ENCODE measurements around the gene POGZ. TPM values are rescaled to one million over a fixed set of nuclear protein-coding genes. Genes with fewer than 3 reads are reported as not detected.

Gene POGZ
- total RNA-seq, 1 experiment from 2014 or later: 80.6 TPM

- no peaks in the 10 kb centered on the region for H3K9me3 ChIP-seq (ENCODE audit: control insufficient read depth in 1 of 2, insufficient read depth in 1 of 2, low read depth in 1 of 2, low read length in 2 of 2)
- peak overlapping the region; percentile 19 for H3K9ac ChIP-seq (ENCODE audit: low read length)
- ChIA-PET CTCF (no interaction called here), RAD21 (ENCODE audit: low non-redundant PET in 1 of 2, low total read pairs in 2 of 2, uncharacterized antibody in 2 of 2, unreplicated experiment in 2 of 2) (no interaction called here), POLR2A (no interaction called here)
- H3K9me2 ChIP-seq (ENCODE audit: insufficient read depth): no peaks in the 10 kb centered on the region
- H3K4me2 ChIP-seq (ENCODE audit: low read length): peak overlapping the region; percentile 91
- peak overlapping the region; percentile 54; the same call in 1 of the 2 replicates for H3K27ac ChIP-seq (ENCODE audit: low read depth, low read length)
- H3K27me3 ChIP-seq (ENCODE audit: insufficient read depth, low read length): no peaks in the 10 kb centered on the region
- peaks cover 40 to 60% of the 10 kb centered on the region in 2 experiments for H3K4me1 ChIP-seq (ENCODE audit: control insufficient read depth in 1 of 2, insufficient read depth in 2 of 2, low read length in 2 of 2)
- ATAC-seq (peak; percentile 59), DNase-seq (ENCODE audit: low read depth, low spot score) (peak; percentile 98)
- BruUV-seq (replicated peaks): no TSS peak
- intact Hi-C loops (cut with micrococcal nuclease): no loop called here
- TF ChIP-seq TCF7L2 (IDR thresholded peaks at IDR 0.05; ENCODE audit: borderline replicate concordance, extremely low read depth, insufficient read depth, insufficient read length): peak; percentile 32
- peak; percentile 47; the same call in 1 of the 2 replicates for TF ChIP-seq POLR2AphosphoS5 (IDR thresholded peaks at IDR 0.05; ENCODE audit: low read depth, low read length)
- TF ChIP-seq MAX (IDR thresholded peaks at IDR 0.05): no peak
- H3K36me3 ChIP-seq (ENCODE audit: control insufficient read depth in 1 of 2, insufficient read depth in 2 of 2, low read length in 2 of 2): no peaks in the 10 kb centered on the region
- H3K4me3 ChIP-seq (replicated peaks in 1 of 2; ENCODE audit: low read depth in 1 of 2, low read length in 2 of 2): peak overlapping the region in 1 of 2 experiments; percentile 5; a peak in 1 of 4 replicates
- no peak overlapping the region for H2AFZ ChIP-seq (ENCODE audit: low read depth, low read length, poor library complexity, severe bottlenecking)
- peaks cover 17% of the 10 kb centered on the region for H3K79me2 ChIP-seq (ENCODE audit: insufficient read depth, low read length)
- no peaks in the 10 kb centered on the region for H4K20me1 ChIP-seq (ENCODE audit: insufficient read depth)
Observed at GRCh38 chr1:151508833-151509232, 49.5 kb upstream of the POGZ start.

GRCh38 chr1:151504759-151505158 lies 45.5 kb upstream of the POGZ start:
- Histone ChIP-seq H3K4me1 (ENCODE audit: control insufficient read depth in 1 of 2, insufficient read depth in 2 of 2, low read length in 2 of 2) (peaks cover 19 to 46% of the 10 kb centered on the region in 2 experiments), H3K9ac (ENCODE audit: low read length) (no peak overlapping the region), H3K27ac (ENCODE audit: low read depth, low read length) (no peak overlapping the region), H3K9me2 (ENCODE audit: insufficient read depth) (no peaks in the 10 kb centered on the region), H3K36me3 (ENCODE audit: control insufficient read depth in 1 of 2, insufficient read depth in 2 of 2, low read length in 2 of 2) (no peaks in the 10 kb centered on the region), H3K79me2 (ENCODE audit: insufficient read depth, low read length) (no peaks in the 10 kb centered on the region), H3K4me2 (ENCODE audit: low read length) (peak overlapping the region; percentile 18; the same call in 1 of the 2 replicates), H3K9me3 (ENCODE audit: control insufficient read depth in 1 of 2, insufficient read depth in 1 of 2, low read depth in 1 of 2, low read length in 2 of 2) (no peaks in the 10 kb centered on the region), H4K20me1 (ENCODE audit: insufficient read depth) (no peaks in the 10 kb centered on the region), H2AFZ (ENCODE audit: low read depth, low read length, poor library complexity, severe bottlenecking) (no peak overlapping the region), H3K4me3 (replicated peaks in 1 of 2; ENCODE audit: low read depth in 1 of 2, low read length in 2 of 2) (no peak overlapping the region), H3K27me3 (ENCODE audit: insufficient read depth, low read length) (no peaks in the 10 kb centered on the region)
- ChIA-PET POLR2A (no interaction called here), RAD21 (ENCODE audit: low non-redundant PET in 1 of 2, low total read pairs in 2 of 2, uncharacterized antibody in 2 of 2, unreplicated experiment in 2 of 2) (no interaction called here), CTCF (no interaction called here)
- no TSS peak for BruUV-seq (replicated peaks)
- TF ChIP-seq EGR1 (IDR thresholded peaks at IDR 0.05; ENCODE audit: low read depth) (no peak), POLR2AphosphoS5 (IDR thresholded peaks at IDR 0.05; ENCODE audit: low read depth, low read length) (no peak), SIN3A (IDR thresholded peaks at IDR 0.05; ENCODE audit: low read depth) (no peak), CTCF (IDR thresholded peaks at IDR 0.05 in 2 of 3, conservative IDR thresholded peaks at IDR 0.05 in 1 of 3; ENCODE audit: borderline replicate concordance in 1 of 3, insufficient read depth in 1 of 3, low read depth in 2 of 3, low read length in 2 of 3) (no peak), SRF (IDR thresholded peaks at IDR 0.05; ENCODE audit: low read depth) (no peak)
- DNase-seq (ENCODE audit: low read depth, low spot score): no peak
- no peak for ATAC-seq
- intact Hi-C loops (cut with micrococcal nuclease): no loop called here

Measured in HCT116 (cell line).